ENCODE results near the gene TPK1.

Gene TPK1

GRCh38 chr7:144835652-144836544 lies at the start of gene TPK1:
TPK1 (minus strand) TSS chr7:144836053; CDS start chr7:144835602, 451 bp downstream.
- Histone ChIP-seq H3K27ac (peak within 1 kb of the TSS; percentile 97 to 98), H3K4me3 (peak within 1 kb of the TSS; percentile 90)
- peak; percentile 92 for DNase-seq (ENCODE audit: low spot score)
- no peak for TF ChIP-seq CTCF (IDR thresholded peaks at IDR 0.05)

- no peak for TF ChIP-seq CTCF (IDR thresholded peaks at IDR 0.05)
- no peak for DNase-seq (ENCODE audit: low spot score)
- H3K27ac ChIP-seq: no peak overlapping the region
- H3K4me3 ChIP-seq: no peak overlapping the region
These were observed 49.6 kb upstream of the TPK1 start for GRCh38 chr7:144885478-144885877.

GRCh38 chr7:144884896-144885295 lies 49.0 kb upstream of the TPK1 start:
- no peak overlapping the region for H3K27ac ChIP-seq
- no peak for TF ChIP-seq CTCF (IDR thresholded peaks at IDR 0.05)
- no peak for DNase-seq (ENCODE audit: low spot score)
- no peak overlapping the region for H3K4me3 ChIP-seq

GRCh38 chr7:144873316-144873845 lies 37.5 kb upstream of the TPK1 start:
- Histone ChIP-seq H3K4me3 (no peak overlapping the region), H3K27ac (no peak overlapping the region)
- TF ChIP-seq CTCF (IDR thresholded peaks at IDR 0.05): no peak
- DNase-seq (ENCODE audit: low spot score): no peak

GRCh38 chr7:144869082-144869481 lies 33.2 kb upstream of the TPK1 start:
- H3K4me3 ChIP-seq: no peak overlapping the region
- no peak for DNase-seq (ENCODE audit: low spot score)
- no peak overlapping the region for H3K27ac ChIP-seq
- no peak for TF ChIP-seq CTCF (IDR thresholded peaks at IDR 0.05)

DNA sequence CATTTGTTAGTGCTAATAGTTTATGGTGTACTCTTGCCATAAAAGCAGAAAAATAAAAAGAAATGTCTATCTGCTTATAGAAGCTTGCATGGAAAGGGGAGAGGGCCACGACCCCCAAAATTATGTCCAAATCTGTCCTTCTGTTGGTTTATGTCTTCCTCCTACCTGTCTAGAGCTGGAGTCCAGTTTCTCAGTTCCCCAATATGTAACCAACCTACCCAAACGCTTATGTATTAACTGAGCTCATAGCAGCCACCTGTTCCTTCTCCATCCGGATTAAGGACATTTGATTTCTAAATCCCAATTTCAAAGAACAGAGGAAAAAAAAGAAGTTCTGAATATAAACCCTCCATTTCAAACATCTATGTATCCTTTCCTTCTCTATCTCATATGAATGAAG lies 30.3 kb upstream of the TPK1 start:
- no peak overlapping the region for H3K4me3 ChIP-seq
- TF ChIP-seq CTCF (IDR thresholded peaks at IDR 0.05): no peak
- no peak for DNase-seq (ENCODE audit: low spot score)
- H3K27ac ChIP-seq: no peak overlapping the region

GRCh38 chr7:144863320-144863647 lies 27.4 kb upstream of the TPK1 start:
- TF ChIP-seq CTCF (IDR thresholded peaks at IDR 0.05): no peak

More at GRCh38 chr7:144863320-144863647, 27.4 kb upstream of the TPK1 start:
- no peak for DNase-seq (ENCODE audit: low spot score)
- no peak overlapping the region for H3K27ac ChIP-seq
- no peak overlapping the region for H3K4me3 ChIP-seq

Measured in coronary artery (tissue), 2 donors.